ENCODE data around the gene ADAM33.

The ADAM33 gene

DNA sequence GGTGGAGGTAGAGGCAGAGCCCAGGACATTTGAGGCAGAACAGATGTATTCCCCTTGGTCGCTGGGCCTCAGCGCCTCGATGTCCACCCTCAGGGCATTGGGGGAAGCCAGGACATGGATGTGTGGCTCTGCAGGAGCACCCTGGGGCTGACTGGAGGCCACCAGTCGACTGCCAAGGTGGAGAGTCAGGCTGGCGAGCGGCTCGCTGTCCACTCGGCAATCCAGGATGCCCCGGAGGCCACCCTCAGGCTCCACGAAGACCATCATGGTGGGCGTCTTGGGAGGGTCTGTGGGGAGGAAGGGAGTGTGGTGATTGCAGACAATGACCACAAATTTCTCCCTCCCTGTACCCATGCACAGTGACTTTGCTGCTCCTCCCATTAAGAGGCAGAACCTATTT lies 8.2 kb upstream of the ADAM33 start:
- DNase-seq (ENCODE audit: extremely low spot score), result no peak
- TF ChIP-seq ZNF384 (IDR thresholded peaks at IDR 0.05) (no peak), BHLHE40 (IDR thresholded peaks at IDR 0.05; ENCODE audit: borderline replicate concordance) (no peak), FOXA1 (IDR thresholded peaks at IDR 0.05) (no peak), NFRKB (IDR thresholded peaks at IDR 0.05) (no peak), SP1 (IDR thresholded peaks at IDR 0.05) (no peak), CTBP1 (IDR thresholded peaks at IDR 0.05; ENCODE audit: borderline replicate concordance) (no peak)
- TF ChIP-seq, protein P1, sequence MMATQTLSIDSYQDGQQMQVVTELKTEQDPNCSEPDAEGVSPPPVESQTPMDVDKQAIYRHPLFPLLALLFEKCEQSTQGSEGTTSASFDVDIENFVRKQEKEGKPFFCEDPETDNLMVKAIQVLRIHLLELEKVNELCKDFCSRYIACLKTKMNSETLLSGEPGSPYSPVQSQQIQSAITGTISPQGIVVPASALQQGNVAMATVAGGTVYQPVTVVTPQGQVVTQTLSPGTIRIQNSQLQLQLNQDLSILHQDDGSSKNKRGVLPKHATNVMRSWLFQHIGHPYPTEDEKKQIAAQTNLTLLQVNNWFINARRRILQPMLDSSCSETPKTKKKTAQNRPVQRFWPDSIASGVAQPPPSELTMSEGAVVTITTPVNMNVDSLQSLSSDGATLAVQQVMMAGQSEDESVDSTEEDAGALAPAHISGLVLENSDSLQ (IDR thresholded peaks at IDR 0.05), result no peak
- CTCF ChIA-PET, result interaction anchor here (2.0 kb wide), 1 partner anchor 21 kb away, joined by 5 read pairs; no protein-coding TSS in a partner anchor
- POLR2A ChIA-PET, result no interaction called here

DNA sequence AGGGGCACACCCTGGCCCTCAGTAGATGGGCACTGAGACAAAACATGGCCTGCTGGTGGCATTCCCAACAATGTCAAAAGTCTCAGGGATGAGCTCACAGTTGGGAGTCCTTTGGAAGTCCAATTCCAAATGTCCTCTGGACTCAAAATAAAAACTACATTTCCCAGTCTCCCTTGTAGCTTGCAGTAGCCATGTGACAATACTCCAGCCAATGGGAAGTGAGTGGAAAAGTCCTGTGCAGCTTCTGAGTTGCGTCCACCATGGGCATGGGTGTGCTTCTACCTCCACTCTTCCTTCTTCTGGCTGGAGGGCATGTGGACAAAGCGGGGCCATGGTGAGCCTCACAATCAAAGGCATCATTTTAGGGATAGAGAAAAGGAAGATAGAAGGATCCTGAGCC lies 5.8 kb upstream of the ADAM33 start:
- ChIA-PET POLR2A (interaction anchor here (0.9 kb wide), 1 partner anchor 23 kb away, joined by 5 read pairs; no protein-coding TSS in a partner anchor), CTCF (interaction anchor here (1.6 to 1.7 kb wide), 2 partner anchors 11 to 23 kb away, joined by 7 to 8 read pairs; no protein-coding TSS in a partner anchor)
- DNase-seq (ENCODE audit: extremely low spot score), result peak; percentile 65
- no peak for TF ChIP-seq ELF4 (IDR thresholded peaks at IDR 0.05)
- no peak for TF ChIP-seq LEF1 (IDR thresholded peaks at IDR 0.05; ENCODE audit: borderline replicate concordance)
- no peak for TF ChIP-seq SP1 (IDR thresholded peaks at IDR 0.05)
- no peak for TF ChIP-seq L3MBTL2 (conservative IDR thresholded peaks at IDR 0.05)
- TF ChIP-seq TARDBP (IDR thresholded peaks at IDR 0.05), result no peak
- TF ChIP-seq, protein P1 (IDR thresholded peaks at IDR 0.05), result no peak
- no peak for TF ChIP-seq ZNF384 (IDR thresholded peaks at IDR 0.05)
- no peak for TF ChIP-seq HDGF (IDR thresholded peaks at IDR 0.05; ENCODE audit: borderline replicate concordance)
- TF ChIP-seq BHLHE40 (IDR thresholded peaks at IDR 0.05; ENCODE audit: borderline replicate concordance), result no peak
- TF ChIP-seq FOXK2 (IDR thresholded peaks at IDR 0.05), result no peak
- no peak for TF ChIP-seq CTBP1 (IDR thresholded peaks at IDR 0.05; ENCODE audit: borderline replicate concordance)
- TF ChIP-seq ARNT (IDR thresholded peaks at IDR 0.05), result no peak

DNA sequence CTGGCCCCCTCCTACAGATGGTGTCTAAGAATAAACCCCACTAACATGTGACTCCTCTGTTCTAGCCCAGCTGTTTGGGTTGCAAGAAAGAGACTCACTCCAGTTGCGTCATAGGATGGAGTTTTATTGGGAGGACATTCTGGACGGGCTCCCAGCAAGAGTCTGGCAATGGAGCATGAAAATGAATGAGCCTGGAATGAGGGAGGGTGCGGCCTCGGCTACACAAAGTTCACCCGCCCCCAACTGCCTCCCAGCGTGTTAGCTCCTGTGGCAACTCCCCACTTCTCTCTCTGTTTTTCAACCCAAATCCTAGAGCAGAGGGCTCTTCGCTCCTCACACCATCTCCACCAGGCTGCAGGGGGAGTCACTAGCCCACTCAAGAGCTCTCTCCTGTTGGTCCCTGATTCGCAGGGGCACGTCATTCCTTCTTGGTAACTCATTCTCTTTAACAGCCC lies 5.1 kb upstream of the ADAM33 start:
- CTCF ChIA-PET, result interaction anchor here (1.6 to 1.7 kb wide), 2 partner anchors 10 to 24 kb away, joined by 7 to 8 read pairs; no protein-coding TSS in a partner anchor
- DNase-seq (ENCODE audit: extremely low spot score), result no peak
- TF ChIP-seq FOXM1 (IDR thresholded peaks at IDR 0.05; ENCODE audit: borderline replicate concordance) (no peak), L3MBTL2 (conservative IDR thresholded peaks at IDR 0.05) (no peak), CTBP1 (IDR thresholded peaks at IDR 0.05; ENCODE audit: borderline replicate concordance) (no peak), FOXA1 (IDR thresholded peaks at IDR 0.05) (no peak), HDGF (IDR thresholded peaks at IDR 0.05; ENCODE audit: borderline replicate concordance) (no peak), ZNF384 (IDR thresholded peaks at IDR 0.05) (no peak), ARNT (IDR thresholded peaks at IDR 0.05) (no peak), SUZ12 (IDR thresholded peaks at IDR 0.05) (no peak), NFRKB (IDR thresholded peaks at IDR 0.05) (no peak), SP1 (IDR thresholded peaks at IDR 0.05) (no peak), FOXK2 (IDR thresholded peaks at IDR 0.05) (no peak), BHLHE40 (IDR thresholded peaks at IDR 0.05; ENCODE audit: borderline replicate concordance) (no peak), ELF4 (IDR thresholded peaks at IDR 0.05) (no peak), LEF1 (IDR thresholded peaks at IDR 0.05; ENCODE audit: borderline replicate concordance) (no peak), TARDBP (IDR thresholded peaks at IDR 0.05) (no peak)
- TF ChIP-seq, protein P1 (IDR thresholded peaks at IDR 0.05), result no peak
- POLR2A ChIA-PET, result no interaction called here

DNA sequence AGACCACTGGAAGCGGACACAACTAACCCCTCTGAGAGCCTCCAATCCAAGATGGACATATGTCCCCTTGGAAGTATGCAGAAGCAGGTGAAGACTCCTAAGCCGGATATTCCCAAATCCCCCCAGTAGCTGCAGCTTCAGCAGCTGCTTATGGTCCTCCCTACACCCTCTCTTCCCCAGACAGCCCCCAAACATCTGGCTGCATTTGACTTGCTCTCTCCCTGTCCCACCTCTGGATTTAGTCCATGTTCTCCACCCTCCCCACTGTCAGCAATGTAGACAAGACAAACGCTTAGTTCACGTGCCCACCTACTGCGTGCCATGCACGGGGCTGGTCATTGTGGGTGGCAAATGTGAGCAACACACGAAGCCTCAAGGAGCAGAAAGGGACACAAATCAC lies 4.6 kb upstream of the ADAM33 start:
- CTCF ChIA-PET, result interaction anchor here (1.6 to 1.7 kb wide), 2 partner anchors 10 to 24 kb away, joined by 7 to 8 read pairs; no protein-coding TSS in a partner anchor
- no peak for TF ChIP-seq BHLHE40 (IDR thresholded peaks at IDR 0.05; ENCODE audit: borderline replicate concordance)
- no peak for DNase-seq (ENCODE audit: extremely low spot score)

DNA sequence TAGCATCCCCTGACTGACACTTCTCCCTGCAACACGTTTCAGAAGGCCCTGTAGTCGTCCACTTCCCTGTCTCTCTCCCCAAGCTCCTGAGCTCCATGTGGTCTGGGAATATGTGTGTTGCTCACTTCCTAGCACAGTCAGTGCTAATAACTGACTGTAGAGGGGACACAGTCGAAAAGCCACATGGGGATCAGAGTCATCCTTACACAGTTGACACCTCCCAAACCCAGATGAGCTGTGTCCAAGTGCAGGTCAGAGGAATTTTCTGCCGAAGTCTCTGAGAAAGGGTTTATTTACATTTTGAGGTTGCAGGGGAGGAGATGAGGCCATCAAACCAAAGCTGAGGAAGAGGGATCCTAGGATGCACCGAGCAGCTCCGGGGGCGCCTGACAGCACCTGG lies 3.5 kb upstream of the ADAM33 start:
- ChIA-PET CTCF (no interaction called here), POLR2A (no interaction called here)
- TF ChIP-seq, protein P1 (IDR thresholded peaks at IDR 0.05), result no peak
- no peak for TF ChIP-seq ELF4 (IDR thresholded peaks at IDR 0.05)
- TF ChIP-seq ARNT (IDR thresholded peaks at IDR 0.05), result no peak
- TF ChIP-seq FOXK2 (IDR thresholded peaks at IDR 0.05), result no peak
- TF ChIP-seq SP1 (IDR thresholded peaks at IDR 0.05), result no peak
- TF ChIP-seq TARDBP (IDR thresholded peaks at IDR 0.05), result no peak
- no peak for DNase-seq (ENCODE audit: extremely low spot score)

More for the DNA sequence above, 4.6 kb upstream of the ADAM33 start:
- POLR2A ChIA-PET, result no interaction called here

DNA sequence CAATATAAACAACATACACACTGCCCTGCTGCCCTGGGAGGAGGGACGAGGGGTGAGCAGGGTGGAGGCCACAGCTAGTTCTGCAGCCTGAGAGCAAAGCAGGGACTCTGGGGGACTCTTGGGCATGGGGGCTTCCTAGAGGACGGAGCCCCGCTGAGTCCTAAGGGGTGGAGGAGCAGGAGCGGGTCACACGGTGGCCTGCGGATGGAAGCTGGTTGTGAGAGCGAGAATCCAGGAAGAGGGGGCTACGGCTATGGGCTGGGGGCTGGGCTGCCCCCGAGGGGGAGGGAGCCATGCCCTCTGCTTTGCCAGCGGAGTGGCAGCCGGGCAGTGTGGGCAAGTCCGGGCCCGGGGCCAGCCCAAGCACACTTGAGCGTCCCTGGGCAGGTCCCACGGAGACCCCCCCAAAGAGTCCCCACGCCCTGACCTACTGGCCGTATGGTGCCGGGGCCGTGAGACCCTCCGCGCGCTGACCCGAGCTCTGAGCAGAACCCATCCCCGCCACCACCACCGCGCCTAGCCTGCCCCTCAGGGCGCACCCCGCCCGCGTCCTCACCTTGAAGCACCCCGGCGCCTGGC lies 369 bp downstream of the ADAM33 start:
- no peak for DNase-seq (ENCODE audit: extremely low spot score)
- ChIA-PET CTCF (no interaction called here), POLR2A (no interaction called here)
- TF ChIP-seq NFRKB (IDR thresholded peaks at IDR 0.05), result no peak

All from HEK293T (cell line).